ENCODE data around the gene ARSG.

ARSG gene

DNA sequence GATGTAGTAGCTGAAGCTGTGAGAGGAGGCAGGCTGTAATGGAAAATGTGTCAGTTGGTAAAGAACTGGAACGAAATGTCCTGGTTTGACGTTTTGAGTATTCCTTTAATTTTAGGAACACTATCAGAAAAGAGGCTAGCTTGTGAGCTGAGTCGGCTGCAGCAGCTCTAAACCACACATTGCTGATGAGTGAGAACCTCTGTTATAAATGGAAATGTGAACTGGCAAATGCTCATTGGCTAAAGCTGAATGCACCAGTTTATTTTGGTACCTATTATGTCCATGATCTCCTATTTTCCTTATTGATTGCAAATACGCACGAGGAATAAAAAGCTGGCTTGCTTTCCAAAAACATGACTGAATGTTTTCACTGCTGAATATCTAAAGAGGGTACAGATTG lies 177.0 kb downstream of the ARSG start:
- Histone ChIP-seq H3K36me3 (no peaks in the 10 kb centered on the region), H3K4me1 (no peaks in the 10 kb centered on the region), H3K4me3 (ENCODE audit: low read depth, low read length) (no peak overlapping the region), H3K27me3 (no peaks in the 10 kb centered on the region), H3K9me3 (no peaks in the 10 kb centered on the region)
- DNase-seq: no peak
- TF ChIP-seq, protein P1, sequence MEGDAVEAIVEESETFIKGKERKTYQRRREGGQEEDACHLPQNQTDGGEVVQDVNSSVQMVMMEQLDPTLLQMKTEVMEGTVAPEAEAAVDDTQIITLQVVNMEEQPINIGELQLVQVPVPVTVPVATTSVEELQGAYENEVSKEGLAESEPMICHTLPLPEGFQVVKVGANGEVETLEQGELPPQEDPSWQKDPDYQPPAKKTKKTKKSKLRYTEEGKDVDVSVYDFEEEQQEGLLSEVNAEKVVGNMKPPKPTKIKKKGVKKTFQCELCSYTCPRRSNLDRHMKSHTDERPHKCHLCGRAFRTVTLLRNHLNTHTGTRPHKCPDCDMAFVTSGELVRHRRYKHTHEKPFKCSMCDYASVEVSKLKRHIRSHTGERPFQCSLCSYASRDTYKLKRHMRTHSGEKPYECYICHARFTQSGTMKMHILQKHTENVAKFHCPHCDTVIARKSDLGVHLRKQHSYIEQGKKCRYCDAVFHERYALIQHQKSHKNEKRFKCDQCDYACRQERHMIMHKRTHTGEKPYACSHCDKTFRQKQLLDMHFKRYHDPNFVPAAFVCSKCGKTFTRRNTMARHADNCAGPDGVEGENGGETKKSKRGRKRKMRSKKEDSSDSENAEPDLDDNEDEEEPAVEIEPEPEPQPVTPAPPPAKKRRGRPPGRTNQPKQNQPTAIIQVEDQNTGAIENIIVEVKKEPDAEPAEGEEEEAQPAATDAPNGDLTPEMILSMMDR (IDR thresholded peaks at IDR 0.05; ENCODE audit: low read depth, low read length): no peak

DNA sequence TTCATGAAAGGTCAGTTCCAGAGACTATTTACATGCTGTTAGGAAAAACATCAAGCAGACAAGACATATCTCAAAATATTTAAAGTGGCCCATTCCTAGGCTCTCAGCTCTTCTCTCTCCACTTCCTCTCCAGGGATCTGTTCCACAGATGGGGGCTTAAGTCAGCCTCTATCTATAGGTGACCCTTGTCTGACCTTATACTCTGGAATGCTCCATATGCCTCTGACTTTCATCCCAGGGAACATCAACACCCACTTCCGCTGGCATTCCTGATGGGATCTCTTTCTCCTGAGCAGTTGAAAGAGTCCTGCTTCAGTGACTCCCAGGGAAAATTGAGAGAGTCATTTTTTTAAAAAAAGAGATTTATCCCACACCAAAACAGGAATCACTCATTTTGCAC lies 177.5 kb downstream of the ARSG start:
- Histone ChIP-seq H3K4me1 (no peaks in the 10 kb centered on the region), H3K4me3 (ENCODE audit: low read depth, low read length) (no peak overlapping the region), H3K27me3 (no peaks in the 10 kb centered on the region), H3K36me3 (no peaks in the 10 kb centered on the region), H3K9me3 (no peaks in the 10 kb centered on the region)
- TF ChIP-seq, protein P1 (IDR thresholded peaks at IDR 0.05; ENCODE audit: low read depth, low read length): no peak
- DNase-seq: no peak
